C4-2B (cell line): Measurements from ENCODE around the gene THBS3.

Source experiments
- H3K27ac ChIP-seq: fragments of 450-650 bp; 2 replicates; pipeline ENCODE4 v1.5.1; 2017
- ZFX ChIP-seq: fragments of 450-650 bp; IDR thresholded peaks from 2 replicates; pipeline ENCODE4 v1.6.1; 2017
- TF ChIP-seq, protein P1 (sequence below): fragments of 450-650 bp; conservative IDR thresholded peaks from 2 replicates; pipeline ENCODE4 v1.5.1; 2017; ENCODE audit warnings: mild to moderate bottlenecking

THBS3 gene

DNA sequence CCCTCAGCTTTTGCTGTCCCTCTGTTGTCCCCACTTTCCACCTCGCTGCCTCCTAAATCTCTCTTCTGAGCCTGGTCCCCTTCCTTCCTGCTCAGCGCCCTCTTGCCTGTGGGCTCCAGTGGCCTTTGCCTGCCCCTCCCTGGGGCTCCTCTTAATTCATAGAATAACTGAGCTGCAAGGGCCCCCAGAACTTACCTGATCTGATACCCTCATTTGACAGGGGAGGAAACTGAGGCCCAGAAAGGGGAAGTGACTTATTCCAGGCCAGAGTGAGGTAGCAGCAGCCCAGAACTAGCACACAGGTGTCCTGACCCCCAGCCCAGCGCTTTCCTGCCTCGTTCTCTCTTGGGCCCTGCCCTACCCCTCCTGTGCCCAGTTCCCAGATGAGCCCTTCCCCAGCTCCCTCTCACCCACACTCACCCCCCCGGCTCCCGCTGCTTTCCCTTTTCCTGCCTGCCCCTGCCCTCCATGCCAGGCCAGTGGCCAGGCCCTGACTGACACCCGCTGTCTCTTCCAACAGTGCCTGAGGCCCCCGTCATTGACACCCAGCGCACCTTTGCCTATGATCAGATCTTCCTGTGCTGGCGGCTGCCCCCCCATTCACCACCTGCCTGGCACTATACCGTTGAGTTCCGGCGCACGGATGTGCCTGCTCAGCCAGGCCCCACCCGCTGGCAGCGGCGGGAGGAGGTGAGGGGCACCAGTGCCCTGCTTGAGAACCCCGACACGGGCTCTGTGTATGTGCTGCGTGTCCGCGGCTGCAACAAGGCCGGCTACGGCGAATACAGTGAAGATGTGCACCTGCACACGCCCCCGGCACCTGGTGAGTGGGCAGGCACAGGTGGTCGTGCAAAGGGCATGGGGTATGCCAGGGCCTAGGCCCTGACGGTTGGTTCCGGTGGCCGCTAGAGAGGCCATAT is 28.3 kb downstream of the THBS3 start:
- TF ChIP-seq, protein P1, sequence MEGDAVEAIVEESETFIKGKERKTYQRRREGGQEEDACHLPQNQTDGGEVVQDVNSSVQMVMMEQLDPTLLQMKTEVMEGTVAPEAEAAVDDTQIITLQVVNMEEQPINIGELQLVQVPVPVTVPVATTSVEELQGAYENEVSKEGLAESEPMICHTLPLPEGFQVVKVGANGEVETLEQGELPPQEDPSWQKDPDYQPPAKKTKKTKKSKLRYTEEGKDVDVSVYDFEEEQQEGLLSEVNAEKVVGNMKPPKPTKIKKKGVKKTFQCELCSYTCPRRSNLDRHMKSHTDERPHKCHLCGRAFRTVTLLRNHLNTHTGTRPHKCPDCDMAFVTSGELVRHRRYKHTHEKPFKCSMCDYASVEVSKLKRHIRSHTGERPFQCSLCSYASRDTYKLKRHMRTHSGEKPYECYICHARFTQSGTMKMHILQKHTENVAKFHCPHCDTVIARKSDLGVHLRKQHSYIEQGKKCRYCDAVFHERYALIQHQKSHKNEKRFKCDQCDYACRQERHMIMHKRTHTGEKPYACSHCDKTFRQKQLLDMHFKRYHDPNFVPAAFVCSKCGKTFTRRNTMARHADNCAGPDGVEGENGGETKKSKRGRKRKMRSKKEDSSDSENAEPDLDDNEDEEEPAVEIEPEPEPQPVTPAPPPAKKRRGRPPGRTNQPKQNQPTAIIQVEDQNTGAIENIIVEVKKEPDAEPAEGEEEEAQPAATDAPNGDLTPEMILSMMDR, result no peak
- TF ChIP-seq ZFX, result no peak
- H3K27ac ChIP-seq, result peak overlapping the region; percentile 94

DNA sequence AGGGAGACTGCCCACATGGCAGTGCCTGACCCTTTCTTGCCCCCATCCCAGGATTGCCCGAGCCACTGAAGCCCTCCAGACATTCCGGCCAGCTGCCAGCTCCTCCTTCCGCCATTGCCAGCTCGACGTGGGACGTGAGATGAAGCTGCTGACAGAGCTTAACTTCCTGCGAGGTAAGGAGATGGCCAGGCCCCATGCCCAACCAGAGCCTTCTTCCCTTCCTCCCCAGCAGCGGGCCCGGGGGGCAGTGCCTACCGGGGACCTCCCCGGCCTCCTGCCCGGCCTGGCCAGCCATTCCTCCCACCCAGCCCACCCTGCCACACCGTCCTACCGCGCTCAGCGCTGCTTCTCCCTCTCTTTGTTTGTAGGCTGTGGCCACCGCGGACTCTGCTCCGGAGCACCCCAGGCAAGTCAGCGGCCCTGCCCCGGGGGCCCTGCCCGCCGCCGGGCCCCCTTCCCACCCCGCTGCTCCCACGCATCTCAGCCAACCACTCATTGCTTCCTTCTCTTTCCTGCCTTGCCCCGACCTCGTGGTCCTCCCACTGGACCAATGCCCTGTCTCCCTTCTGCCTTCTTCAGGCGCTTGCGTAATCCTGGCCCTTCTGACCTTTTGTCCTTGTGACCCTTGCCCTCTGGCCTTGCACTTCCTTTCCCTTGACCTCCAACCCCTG is 29.1 kb downstream of the THBS3 start:
- no peak for TF ChIP-seq ZFX
- TF ChIP-seq, protein P1, result no peak

DNA sequence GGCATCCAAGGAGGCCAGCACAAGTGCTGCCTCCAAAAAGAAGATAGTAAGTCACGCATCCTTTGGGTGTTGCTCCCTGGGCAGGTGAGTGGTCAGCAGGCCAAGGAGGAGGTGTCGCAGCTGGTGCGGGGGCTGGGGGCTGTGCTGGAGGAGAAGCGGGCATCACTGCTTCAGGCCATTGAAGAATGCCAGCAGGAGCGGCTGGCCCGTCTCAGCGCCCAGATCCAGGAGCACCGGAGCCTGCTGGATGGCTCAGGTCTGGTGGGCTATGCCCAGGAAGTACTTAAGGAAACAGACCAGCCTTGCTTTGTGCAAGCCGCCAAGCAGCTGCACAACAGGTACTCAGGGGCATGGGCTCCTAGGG is 29.8 kb downstream of the THBS3 start:
- peak overlapping the region; percentile 94 for H3K27ac ChIP-seq
- TF ChIP-seq ZFX, result no peak
- TF ChIP-seq, protein P1, result no peak

More for the DNA sequence above, 29.1 kb downstream of the THBS3 start:
- H3K27ac ChIP-seq, result peak overlapping the region; percentile 94

DNA sequence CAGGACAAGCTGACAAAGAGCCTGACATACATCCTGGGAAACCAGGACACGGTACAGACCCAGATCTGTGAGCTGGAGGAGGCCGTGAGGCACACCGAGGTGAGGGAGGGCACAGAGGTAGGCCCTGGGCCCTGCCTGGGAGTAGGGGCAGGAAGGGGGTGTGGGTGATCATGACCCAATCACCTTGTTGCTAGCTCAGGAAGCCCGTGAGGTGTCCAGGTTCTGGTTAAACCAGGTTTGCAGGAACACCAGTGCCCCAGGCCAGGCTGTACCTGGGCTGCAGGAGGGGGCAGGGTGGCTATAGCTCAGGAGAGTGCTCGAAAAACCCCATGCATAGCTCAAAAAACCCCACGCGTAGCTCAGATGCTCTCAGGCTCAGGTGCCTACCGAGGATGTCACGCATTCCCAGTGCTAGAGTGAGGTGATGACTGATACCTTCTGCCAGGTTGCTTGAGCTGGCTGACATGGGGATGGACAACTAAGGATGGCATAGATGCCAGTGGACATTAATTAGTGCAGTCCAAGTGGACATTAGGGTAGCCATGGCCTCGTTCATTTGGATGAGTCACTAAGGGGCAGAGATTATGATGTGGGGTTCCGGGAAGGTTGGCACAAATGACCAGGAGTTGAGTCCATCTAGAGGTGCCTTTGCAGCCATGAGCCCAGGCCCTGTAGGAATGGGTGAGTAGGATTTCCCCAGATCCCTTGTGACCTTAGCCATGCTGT is 30.3 kb downstream of the THBS3 start:
- H3K27ac ChIP-seq, result peak overlapping the region; percentile 94
- TF ChIP-seq, protein P1, result no peak
- TF ChIP-seq ZFX, result peak; percentile 92; the same call in 1 of the 2 replicates

DNA sequence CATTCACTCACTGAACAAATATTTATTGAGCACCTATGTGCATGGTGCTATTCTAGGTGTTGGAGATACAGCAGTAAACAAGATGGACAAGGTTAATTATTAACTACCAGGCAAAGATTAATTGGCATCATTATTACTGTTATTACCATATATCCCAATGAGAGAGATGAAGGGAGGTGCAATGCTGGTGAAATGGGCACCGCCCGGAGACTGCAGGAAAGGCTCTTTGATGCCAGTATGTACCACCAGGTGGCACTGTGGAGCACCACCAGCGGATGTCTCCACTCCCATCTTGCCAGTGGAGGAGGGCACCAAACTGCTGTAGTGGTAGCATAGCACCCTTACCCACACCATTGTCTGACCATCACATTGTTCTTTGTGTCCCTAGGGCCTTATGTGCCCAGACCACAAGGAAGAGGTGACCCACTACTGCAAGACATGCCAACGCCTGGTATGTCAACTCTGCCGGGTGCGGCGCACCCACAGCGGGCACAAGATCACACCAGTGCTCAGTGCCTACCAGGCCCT is 31.1 kb downstream of the THBS3 start:
- TF ChIP-seq, protein P1, result peak; percentile 98
- TF ChIP-seq ZFX, result no peak
- H3K27ac ChIP-seq, result peak overlapping the region; percentile 94

DNA sequence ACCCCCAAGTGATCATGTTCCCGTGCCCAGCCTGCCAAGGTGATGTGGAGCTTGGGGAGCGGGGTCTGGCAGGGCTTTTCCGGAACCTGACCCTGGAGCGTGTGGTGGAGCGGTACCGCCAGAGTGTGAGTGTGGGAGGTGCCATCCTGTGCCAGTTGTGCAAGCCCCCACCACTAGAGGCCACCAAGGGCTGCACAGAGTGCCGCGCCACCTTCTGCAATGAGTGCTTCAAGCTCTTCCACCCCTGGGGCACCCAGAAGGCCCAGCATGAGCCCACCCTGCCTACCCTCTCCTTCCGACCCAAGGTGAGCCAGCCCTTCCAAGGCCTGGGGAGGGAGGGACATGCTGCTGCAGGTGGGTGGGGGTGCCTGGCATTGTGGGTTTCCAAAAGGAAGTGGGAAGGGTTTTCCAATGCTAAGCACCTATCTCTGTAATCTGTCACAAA is 31.7 kb downstream of the THBS3 start:
- no peak for TF ChIP-seq ZFX
- TF ChIP-seq, protein P1, result no peak
- peak overlapping the region; percentile 94 for H3K27ac ChIP-seq
